Mucosa of stomach (tissue), 1 donor: Measurements from ENCODE around the gene DHRS7B.
"Not testable (repeated sequence)": the region's sequence is repeated elsewhere in the genome, so short reads cannot be mapped to it uniquely, and the experiment has no call there.

ENCODE experiments used
- H3K27me3 ChIP-seq: one replicate; pipeline ENCODE4 v1.7.0; 2013; ENCODE audit warnings: mild to moderate bottlenecking, low read length; ENCODE audit not compliant: control insufficient read depth, insufficient read depth
- H3K36me3 ChIP-seq: one replicate; pipeline ENCODE4 v1.7.0; 2013; ENCODE audit warnings: low read length; ENCODE audit not compliant: control insufficient read depth, insufficient read depth
- H3K4me1 ChIP-seq: one replicate; pipeline ENCODE4 v1.7.0; 2013; ENCODE audit warnings: mild to moderate bottlenecking, low read length; ENCODE audit not compliant: control insufficient read depth, insufficient read depth
- H3K4me3 ChIP-seq: one replicate; pipeline ENCODE4 v1.7.0; 2013; ENCODE audit warnings: low read length
- H3K9ac ChIP-seq: one replicate; pipeline ENCODE4 v1.7.0; 2013; ENCODE audit warnings: mild to moderate bottlenecking, low read length, moderate library complexity
- H3K9me3 ChIP-seq: one replicate; pipeline ENCODE4 v1.7.0; 2013; ENCODE audit warnings: mild to moderate bottlenecking, low read length, moderate library complexity; ENCODE audit not compliant: control insufficient read depth
- donor health status: Pancreatic carcinoma.

The DHRS7B gene

GRCh38 chr17:21095735-21096134 lies 31.0 kb upstream of the DHRS7B start:
- Histone ChIP-seq H3K4me1 (peaks cover 5% of the 10 kb centered on the region), H3K27me3 (no peaks in the 10 kb centered on the region), H3K9me3 (no peaks in the 10 kb centered on the region), H3K4me3 (no peak overlapping the region), H3K9ac (no peak overlapping the region), H3K36me3 (no peaks in the 10 kb centered on the region)

DNA sequence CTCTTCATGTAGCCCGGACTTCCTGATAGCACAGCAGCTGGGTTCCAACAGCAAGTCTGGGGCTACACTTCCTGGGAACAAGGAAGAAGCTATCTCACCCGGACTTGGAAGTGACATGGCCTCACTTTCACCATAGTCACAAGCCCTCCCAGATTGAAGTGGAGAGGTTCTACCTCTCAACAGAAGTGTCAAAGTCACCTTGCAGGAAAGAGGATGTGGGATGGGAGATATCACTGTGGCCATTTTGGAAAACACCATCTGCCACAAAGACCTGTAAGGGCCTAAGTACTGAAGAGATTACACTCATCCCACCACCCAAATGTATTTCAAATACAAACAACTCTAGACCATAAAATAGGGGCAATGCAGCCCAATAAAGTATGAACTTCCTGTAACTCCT lies 29.9 kb upstream of the DHRS7B start:
- Histone ChIP-seq H3K4me3 (no peak overlapping the region), H3K9me3 (no peaks in the 10 kb centered on the region), H3K36me3 (no peaks in the 10 kb centered on the region), H3K4me1 (peaks cover 5% of the 10 kb centered on the region), H3K27me3 (no peaks in the 10 kb centered on the region), H3K9ac (no peak overlapping the region)

DNA sequence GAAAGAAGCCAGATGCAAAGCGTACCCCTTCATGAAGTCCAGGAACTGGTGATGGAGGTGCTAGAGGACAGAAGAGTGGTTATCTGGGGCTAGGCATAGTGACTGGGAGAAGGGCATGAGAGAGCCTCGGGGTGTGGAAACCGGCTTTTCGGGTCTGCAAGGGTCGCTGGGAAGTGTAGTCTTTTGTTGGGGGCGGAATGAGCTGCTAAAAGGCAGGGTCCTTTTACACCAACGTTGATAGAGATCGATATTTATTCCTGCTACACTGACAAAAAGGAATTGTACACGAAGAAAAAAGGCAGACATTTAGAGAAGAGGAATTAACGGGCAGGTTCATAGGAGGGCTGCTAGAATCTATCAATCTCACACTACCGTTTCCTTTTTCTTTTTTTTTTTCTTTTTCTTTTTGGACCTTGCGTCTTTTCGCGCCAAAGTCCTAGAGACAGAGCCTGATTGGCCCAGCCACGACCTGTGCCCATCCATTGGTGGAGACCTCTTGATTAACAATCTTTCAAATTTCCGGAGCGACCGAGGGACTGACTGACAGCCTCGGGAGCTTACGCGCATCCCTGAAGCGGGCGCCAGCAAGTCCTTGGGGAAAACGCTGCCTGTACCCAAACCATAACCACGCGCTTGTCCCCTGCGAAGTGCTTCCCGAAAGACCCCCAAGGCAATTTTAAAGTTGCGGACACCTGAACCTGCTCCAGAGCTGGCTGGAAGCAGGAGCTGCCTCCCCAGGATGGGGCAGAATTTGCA lies 27.7 kb upstream of the DHRS7B start:
- no peaks in the 10 kb centered on the region for H3K9me3 ChIP-seq
- peak overlapping the region; percentile 74 for H3K4me3 ChIP-seq
- peak overlapping the region; percentile 39 for H3K9ac ChIP-seq
- peaks cover 4% of the 10 kb centered on the region for H3K4me1 ChIP-seq
- no peaks in the 10 kb centered on the region for H3K27me3 ChIP-seq
- no peaks in the 10 kb centered on the region for H3K36me3 ChIP-seq

- Histone ChIP-seq H3K9me3 (no peaks in the 10 kb centered on the region), H3K9ac (no peak overlapping the region), H3K36me3 (no peaks in the 10 kb centered on the region), H3K27me3 (no peaks in the 10 kb centered on the region), H3K4me3 (no peak overlapping the region), H3K4me1 (no peaks in the 10 kb centered on the region)
Measured at GRCh38 chr17:21100636-21101035, 26.1 kb upstream of the DHRS7B start.

DNA sequence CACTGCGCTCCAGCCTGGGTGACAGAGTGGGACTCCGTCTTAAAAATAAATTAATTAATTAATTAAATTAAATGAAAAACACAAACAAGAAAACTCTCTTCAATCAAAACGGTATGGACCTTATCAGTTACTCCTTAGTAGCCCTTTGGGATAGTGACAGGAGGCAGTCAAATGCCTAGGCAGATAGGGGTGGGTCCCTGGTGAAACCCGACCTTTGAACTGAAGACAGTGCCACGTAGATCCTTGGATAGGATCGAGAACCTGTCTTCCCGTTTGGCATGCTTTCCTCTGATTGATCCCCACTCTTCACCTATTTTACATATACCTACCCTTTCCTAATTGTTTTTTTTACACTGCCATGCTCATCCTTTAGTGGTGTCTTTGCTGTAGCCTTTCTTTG lies 22.2 kb upstream of the DHRS7B start:
- no peak overlapping the region for H3K4me3 ChIP-seq
- H3K4me1 ChIP-seq: no peaks in the 10 kb centered on the region
- H3K36me3 ChIP-seq: no peaks in the 10 kb centered on the region
- H3K27me3 ChIP-seq: no peaks in the 10 kb centered on the region
- no peaks in the 10 kb centered on the region for H3K9me3 ChIP-seq
- no peak overlapping the region for H3K9ac ChIP-seq

- Histone ChIP-seq H3K27me3 (no peaks in the 10 kb centered on the region), H3K4me3 (no peak overlapping the region), H3K9ac (no peak overlapping the region), H3K9me3 (no peaks in the 10 kb centered on the region), H3K36me3 (no peaks in the 10 kb centered on the region), H3K4me1 (no peaks in the 10 kb centered on the region)
Measured at GRCh38 chr17:21105064-21105894, 21.5 kb upstream of the DHRS7B start.

DNA sequence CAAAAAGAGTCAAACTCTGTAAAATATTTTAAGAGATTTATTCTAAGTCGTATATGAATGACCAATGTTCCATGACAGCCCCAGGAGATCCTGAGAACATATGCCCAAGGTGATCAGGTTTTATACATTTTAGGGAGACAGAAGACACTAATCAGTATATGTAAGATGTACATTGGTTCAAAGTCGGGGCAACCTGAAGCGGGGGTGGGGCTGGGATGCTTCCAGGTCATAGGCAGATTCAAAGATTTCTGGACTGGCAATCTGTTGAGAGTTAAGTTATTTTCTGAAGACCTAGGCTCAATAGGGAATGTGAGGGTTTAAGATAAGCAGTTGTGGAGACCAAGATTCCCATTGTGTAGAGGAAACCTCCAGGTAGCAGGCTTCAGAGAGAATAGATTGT lies 20.4 kb upstream of the DHRS7B start:
- no peaks in the 10 kb centered on the region for H3K36me3 ChIP-seq
- H3K4me3 ChIP-seq: no peak overlapping the region
- H3K9ac ChIP-seq: no peak overlapping the region
- no peaks in the 10 kb centered on the region for H3K27me3 ChIP-seq
- no peaks in the 10 kb centered on the region for H3K9me3 ChIP-seq
- H3K4me1 ChIP-seq: no peaks in the 10 kb centered on the region

- H3K36me3 ChIP-seq, H3K4me3 ChIP-seq, H3K9ac ChIP-seq, H3K4me1 ChIP-seq, H3K9me3 ChIP-seq, H3K27me3 ChIP-seq: not testable (repeated sequence)
Measured at GRCh38 chr17:21107067-21107650, 19.6 kb upstream of the DHRS7B start.

GRCh38 chr17:21108651-21109050 lies 18.1 kb upstream of the DHRS7B start:
- no peaks in the 10 kb centered on the region for H3K9me3 ChIP-seq
- no peaks in the 10 kb centered on the region for H3K36me3 ChIP-seq
- H3K9ac ChIP-seq: no peak overlapping the region
- H3K27me3 ChIP-seq: no peaks in the 10 kb centered on the region
- H3K4me3 ChIP-seq: no peak overlapping the region
- H3K4me1 ChIP-seq: no peaks in the 10 kb centered on the region

GRCh38 chr17:21113049-21113690 lies 13.6 kb upstream of the DHRS7B start:
- Histone ChIP-seq H3K27me3 (no peaks in the 10 kb centered on the region), H3K4me1 (no peaks in the 10 kb centered on the region), H3K36me3 (no peaks in the 10 kb centered on the region), H3K9ac (no peak overlapping the region), H3K4me3 (no peak overlapping the region), H3K9me3 (no peaks in the 10 kb centered on the region)

GRCh38 chr17:21113716-21114115 lies 13.0 kb upstream of the DHRS7B start:
- Histone ChIP-seq H3K4me1 (no peaks in the 10 kb centered on the region), H3K4me3 (no peak overlapping the region), H3K27me3 (no peaks in the 10 kb centered on the region), H3K9ac (no peak overlapping the region), H3K36me3 (no peaks in the 10 kb centered on the region), H3K9me3 (no peaks in the 10 kb centered on the region)

DNA sequence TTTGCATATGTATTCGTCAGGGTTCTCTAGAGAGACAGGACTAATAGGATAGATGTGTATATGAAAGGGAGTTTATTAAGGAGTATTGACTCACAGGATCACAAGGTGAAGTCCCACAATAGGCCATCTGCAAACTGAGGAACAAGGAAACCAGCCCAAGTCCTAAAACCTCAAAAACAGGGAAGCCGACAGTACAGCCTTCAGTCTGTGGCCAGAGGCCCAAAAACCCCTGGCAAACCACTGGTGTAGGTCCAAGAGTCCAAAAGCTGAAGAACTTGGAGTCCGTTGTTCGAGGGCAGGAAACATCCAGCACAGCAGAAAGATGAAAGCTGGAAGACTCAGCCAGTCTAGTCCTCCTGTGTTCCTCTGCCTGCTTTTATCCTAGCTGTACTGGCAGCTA lies 12.0 kb upstream of the DHRS7B start:
- not testable (repeated sequence) for H3K9me3 ChIP-seq, H3K27me3 ChIP-seq, H3K36me3 ChIP-seq, H3K4me1 ChIP-seq, H3K4me3 ChIP-seq, H3K9ac ChIP-seq
